ENCODE data around the gene SLC6A19.

DNA sequence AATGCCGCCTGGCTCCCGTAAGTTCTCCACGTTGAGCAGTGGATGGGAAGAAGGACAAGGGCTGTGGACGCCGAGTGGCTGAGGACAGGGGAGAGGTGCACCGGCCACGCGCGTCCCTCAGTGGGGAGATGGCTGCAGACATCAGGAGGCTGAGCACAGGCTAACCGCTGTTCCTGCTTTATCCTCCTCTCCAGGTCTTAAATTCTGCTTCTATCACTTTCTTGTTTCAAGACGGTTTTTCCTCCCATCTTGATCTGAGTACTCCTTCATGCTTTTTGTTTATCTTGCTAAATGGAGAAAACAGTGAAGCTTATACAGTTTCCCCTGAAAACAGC lies 42.1 kb upstream of the SLC6A19 start:
- TF ChIP-seq GATA2 (IDR thresholded peaks at IDR 0.05; ENCODE audit: low read depth, low read length) (no peak), GATA3 (IDR thresholded peaks at IDR 0.05; ENCODE audit: low read depth, low read length) (no peak)
